HG02884 (cell line): ENCODE measurements around the gene LHFPL3.

Experiments used
- ATAC-seq: cut with Tn5 transposase; IDR thresholded peaks from one replicate; pipeline ENCODE4 v1.9.1; 2021; ENCODE audit warnings: mild to moderate bottlenecking, moderate library complexity; ENCODE audit not compliant: unreplicated experiment

Gene LHFPL3

GRCh38 chr7:104955276-104955675 is 626.9 kb downstream of the LHFPL3 start:
- no peak for ATAC-seq
